Forelimb muscle (tissue), 1 donor: ENCODE results near the gene NANOS3. TPM values are rescaled to one million over a fixed set of nuclear protein-coding genes. Genes with fewer than 3 reads are reported as not detected.
"Not testable (repeated sequence)": the region's sequence is repeated elsewhere in the genome, so short reads cannot be mapped to it uniquely, and the experiment has no call there.

ENCODE experiments used
- DNase-seq: peaks from one replicate; pipeline ENCODE4 v3.0.0-alpha.2; 2013; ENCODE audit warnings: low read depth
- polyA plus RNA-seq: library from polyadenylated mRNA; unstranded; fragments of 120-200 nt; gene quantifications from one replicate; pipeline ENCODE4 v1.2.1, GENCODE V29; 2013; ENCODE audit not compliant: insufficient read length

Gene NANOS3
- polyA plus RNA-seq, 1 donor: 2.0 TPM

DNA sequence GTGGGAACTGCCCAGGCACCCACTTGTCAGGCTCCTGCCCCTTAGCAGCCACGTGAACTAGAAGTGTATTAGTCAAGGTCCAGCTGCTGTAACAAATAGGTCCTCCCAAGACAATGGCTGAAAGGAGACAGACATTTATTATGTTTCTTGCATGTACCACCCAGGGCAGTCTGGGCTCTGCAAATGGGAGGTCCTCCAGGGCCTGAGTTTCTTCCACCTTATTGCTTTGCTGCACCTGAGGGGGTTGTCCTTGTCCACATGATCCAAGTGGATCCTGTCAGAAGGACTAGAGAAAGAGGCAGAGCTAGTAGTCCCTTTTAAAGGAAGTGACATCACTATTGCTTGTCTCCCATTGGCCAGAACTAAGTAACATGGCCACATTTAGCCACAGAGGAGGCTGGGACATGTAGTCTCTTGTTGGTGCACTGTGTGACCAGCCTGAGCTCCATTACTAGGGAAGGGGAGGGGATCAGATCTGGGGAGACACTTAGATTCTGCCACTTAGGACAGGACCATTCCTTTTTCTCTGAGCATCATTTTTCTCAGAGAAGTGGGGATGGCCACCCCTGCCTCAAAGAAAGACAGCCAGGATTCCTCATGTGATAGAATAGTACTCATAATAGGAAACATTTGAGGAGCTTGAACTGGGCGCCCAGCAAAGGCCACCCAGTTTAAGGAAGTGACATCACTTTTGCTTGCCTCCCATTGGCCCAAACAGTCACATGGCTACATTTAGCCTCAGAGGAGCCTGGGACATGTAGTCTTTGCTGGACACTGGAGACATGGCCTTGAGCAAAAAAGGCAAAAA, 44.2 kb downstream of the NANOS3 start:
- no peak for DNase-seq

DNA sequence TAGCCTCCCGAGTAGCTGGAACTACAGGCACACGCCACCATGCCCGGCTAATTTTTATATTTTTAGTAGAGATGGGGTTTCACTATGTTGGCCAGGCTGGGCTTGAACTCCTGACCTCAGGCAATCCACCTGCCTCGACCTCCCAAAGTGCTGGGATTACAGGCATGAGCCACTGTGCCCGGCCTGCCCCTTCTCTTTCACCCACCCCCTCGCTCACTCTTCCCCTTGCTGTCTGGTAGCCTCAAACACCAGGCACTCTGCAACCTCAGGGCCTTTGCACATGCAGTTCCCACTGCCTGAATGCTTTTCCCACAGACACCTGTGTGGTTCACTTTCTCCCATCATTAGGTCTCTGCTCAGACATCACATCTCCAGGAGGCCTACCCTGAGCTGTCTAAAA, 45.2 kb downstream of the NANOS3 start:
- not testable (repeated sequence) for DNase-seq

DNA sequence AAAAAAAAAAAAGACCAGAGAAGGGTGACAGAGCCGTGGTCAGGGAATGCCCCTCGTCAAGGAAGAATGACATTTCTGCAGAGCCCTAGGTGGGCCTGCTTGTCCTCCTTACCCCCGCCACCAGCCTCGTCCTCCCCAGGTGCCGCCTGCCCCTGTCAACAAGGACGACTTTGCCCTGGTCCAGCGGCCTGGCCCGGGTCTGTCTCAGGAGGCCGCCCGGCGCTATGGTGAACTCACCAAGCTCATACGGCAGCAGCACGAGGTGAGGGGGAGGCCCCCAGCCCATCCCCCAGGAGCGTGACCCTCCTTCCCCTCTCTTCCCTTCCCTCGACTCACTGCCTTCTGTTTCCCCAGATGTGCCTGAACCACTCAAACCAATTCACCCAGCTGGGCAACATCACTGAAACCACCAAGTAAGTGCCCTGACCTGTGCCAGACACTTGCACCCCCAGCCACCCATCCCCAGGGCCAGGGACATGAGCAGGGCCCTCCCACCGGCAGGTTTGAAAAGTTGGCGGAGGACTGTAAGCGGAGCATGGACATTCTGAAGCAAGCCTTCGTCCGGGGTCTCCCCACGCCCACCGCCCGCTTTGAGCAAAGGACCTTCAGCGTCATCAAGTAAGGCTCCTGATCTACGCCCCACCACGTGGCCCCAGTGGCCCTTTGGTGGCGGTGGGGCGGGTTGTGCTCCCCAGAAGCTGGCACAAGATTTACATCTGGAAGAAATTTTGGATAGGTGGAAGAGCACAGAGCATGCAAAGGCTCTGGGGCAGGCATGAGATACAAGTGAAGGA, 46.5 kb downstream of the NANOS3 start:
- DNase-seq: no peak

DNA sequence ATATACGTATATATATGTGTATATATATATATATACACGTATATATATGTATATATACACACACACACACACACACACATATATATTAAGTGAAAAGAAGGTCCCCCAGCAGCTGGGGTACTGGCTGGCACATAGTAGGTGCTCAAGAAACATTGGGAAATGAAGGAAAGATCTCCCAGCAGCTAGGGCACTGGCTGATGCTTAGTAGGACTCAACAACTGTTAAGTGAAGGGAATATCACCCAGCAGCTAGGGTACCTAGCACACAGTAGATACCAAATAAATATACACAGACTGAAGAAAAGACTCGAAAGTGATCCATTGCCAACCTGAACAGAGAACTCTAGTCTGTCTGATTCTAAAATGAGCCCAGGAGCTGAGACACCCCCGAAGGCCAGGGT, 49.1 kb downstream of the NANOS3 start:
- no peak for DNase-seq

DNA sequence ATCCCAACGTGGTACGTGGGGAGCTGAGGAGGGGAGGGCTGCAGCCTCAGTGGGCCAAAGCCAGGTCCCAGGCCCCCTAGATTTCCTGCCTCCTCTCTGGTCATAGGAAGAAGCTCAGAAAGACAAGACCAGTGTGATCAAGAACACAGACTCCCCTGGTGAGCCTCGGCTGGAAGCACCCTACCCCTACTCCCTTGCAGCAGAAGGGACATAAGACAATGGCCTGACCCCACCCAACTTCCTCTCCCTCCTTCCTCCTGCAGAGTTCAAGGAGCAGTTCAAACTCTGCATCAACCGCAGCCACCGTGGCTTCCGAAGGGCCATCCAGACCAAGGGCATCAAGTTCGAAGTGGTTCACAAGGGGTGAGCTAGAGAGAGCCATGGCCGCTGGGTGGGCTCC, 49.8 kb downstream of the NANOS3 start:
- no peak for DNase-seq

DNA sequence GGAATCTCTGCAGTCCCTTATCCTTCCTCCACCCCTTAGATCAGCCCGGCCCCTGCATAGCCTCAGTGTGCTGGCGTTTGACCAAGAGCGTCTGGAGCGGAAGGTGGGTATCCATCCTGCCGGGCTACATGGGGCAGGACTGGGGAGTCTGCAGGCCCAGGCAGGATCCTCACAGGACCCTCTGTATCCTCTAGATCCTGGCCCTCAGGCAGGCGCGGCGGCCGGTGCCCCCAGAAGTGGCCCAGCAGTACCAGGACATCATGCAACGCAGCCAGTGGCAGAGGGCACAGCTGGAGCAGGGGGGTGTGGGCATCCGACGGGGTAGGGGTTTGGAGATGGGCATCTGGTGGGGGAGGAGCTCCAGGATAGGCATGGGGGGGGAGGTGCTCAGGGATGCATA, 52.4 kb downstream of the NANOS3 start:
- DNase-seq: no peak

DNA sequence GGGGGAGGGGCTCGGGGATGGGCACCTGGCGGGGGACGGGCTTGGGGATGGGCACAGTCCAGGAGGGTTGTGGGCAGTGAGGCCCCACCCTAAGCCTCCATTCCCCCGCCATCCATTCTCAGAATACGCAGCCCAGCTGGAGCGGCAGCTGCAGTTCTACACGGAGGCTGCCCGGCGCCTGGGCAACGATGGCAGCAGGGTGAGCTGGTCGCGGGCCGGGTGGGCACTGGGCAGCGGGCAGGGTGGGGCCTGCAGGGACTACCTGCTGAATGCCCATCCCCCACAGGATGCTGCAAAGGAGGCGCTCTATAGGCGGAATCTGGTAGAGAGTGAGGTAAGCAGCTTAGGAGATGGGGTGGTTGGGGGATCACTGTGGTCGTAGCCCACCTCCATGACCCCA, 53.0 kb downstream of the NANOS3 start:
- DNase-seq: no peak

Other genes starting within 250 kb of the NANOS3 start
- gene MRI1, start 112.6 kb upstream of the NANOS3 start, polyA plus RNA-seq: 23.4 TPM
- 115 TPM for gene C19orf53, start 102.7 kb upstream of the NANOS3 start, polyA plus RNA-seq
- gene ZSWIM4, start 81.7 kb upstream of the NANOS3 start, polyA plus RNA-seq: 2.9 TPM
- 3.0 TPM for gene BRME1, start 29.0 kb downstream of the NANOS3 start, polyA plus RNA-seq
- gene CC2D1A, start 29.1 kb downstream of the NANOS3 start, polyA plus RNA-seq: 13.2 TPM
- 0.75 TPM for gene PODNL1, start 61.3 kb downstream of the NANOS3 start, polyA plus RNA-seq
- gene DCAF15, start 75.4 kb downstream of the NANOS3 start, polyA plus RNA-seq: 20.9 TPM
- gene RFX1, start 129.2 kb downstream of the NANOS3 start, polyA plus RNA-seq: 5.8 TPM
- not detected for gene RLN3, start 151.0 kb downstream of the NANOS3 start, polyA plus RNA-seq
- gene IL27RA, start 154.6 kb downstream of the NANOS3 start, polyA plus RNA-seq: 3.0 TPM
- 0.28 TPM for gene PALM3, start 184.9 kb downstream of the NANOS3 start, polyA plus RNA-seq
- gene MISP3, start 195.7 kb downstream of the NANOS3 start, polyA plus RNA-seq: 0.65 TPM
- gene C19orf67, start 208.6 kb downstream of the NANOS3 start, polyA plus RNA-seq: not detected
- gene SAMD1, start 213.6 kb downstream of the NANOS3 start, polyA plus RNA-seq: 45.6 TPM
- gene PRKACA, start 240.6 kb downstream of the NANOS3 start, polyA plus RNA-seq: 501 TPM